Measurements from ENCODE around the gene EEIG1.
A peak's percentile ranks its signal among the peaks of the same experiment; 100 is the strongest.

Gene EEIG1

GRCh38 chr9:128007566-128008138 lies 26.9 kb upstream of the EEIG1 start:
- TF ChIP-seq, protein P1, sequence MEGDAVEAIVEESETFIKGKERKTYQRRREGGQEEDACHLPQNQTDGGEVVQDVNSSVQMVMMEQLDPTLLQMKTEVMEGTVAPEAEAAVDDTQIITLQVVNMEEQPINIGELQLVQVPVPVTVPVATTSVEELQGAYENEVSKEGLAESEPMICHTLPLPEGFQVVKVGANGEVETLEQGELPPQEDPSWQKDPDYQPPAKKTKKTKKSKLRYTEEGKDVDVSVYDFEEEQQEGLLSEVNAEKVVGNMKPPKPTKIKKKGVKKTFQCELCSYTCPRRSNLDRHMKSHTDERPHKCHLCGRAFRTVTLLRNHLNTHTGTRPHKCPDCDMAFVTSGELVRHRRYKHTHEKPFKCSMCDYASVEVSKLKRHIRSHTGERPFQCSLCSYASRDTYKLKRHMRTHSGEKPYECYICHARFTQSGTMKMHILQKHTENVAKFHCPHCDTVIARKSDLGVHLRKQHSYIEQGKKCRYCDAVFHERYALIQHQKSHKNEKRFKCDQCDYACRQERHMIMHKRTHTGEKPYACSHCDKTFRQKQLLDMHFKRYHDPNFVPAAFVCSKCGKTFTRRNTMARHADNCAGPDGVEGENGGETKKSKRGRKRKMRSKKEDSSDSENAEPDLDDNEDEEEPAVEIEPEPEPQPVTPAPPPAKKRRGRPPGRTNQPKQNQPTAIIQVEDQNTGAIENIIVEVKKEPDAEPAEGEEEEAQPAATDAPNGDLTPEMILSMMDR (IDR thresholded peaks at IDR 0.05; ENCODE audit: low read depth, low read length, missing control alignments): no peak
- H3K4me3 ChIP-seq (replicated peaks; ENCODE audit: low read depth, low read length): no peak overlapping the region
- peak; percentile 51 for DNase-seq (ENCODE audit: extremely low read depth, low read depth)

- DNase-seq (ENCODE audit: extremely low read depth, low read depth): no peak
- TF ChIP-seq, protein P1 (IDR thresholded peaks at IDR 0.05; ENCODE audit: low read depth, low read length, missing control alignments): no peak
- H3K4me3 ChIP-seq (replicated peaks; ENCODE audit: low read depth, low read length): no peak overlapping the region
These were observed 25.7 kb upstream of the EEIG1 start for GRCh38 chr9:128006332-128006996.

DNA sequence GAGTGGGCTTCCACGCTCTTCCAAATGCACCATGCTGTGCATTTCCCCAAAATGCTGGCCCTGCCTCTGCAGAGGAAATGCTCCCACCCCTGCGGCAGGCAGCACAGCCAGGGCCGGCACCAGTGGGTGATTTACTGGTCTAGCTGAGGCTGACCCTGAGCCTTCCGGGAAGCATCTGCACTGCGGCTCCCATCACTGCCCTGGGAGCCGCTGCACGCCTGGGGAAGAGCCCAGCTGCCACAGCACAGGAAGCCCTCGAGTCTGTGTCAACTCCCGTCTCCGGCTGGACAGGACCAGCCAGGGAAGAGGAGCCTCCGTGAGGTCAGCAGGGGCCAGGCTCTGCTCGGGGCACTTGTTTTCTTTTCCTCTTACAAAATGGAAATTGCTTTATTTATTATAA lies 25.1 kb upstream of the EEIG1 start:
- TF ChIP-seq, protein P1 (IDR thresholded peaks at IDR 0.05; ENCODE audit: low read depth, low read length, missing control alignments): no peak
- no peak overlapping the region for H3K4me3 ChIP-seq (replicated peaks; ENCODE audit: low read depth, low read length)
- no peak for DNase-seq (ENCODE audit: extremely low read depth, low read depth)

GRCh38 chr9:128003966-128004604 lies 23.3 kb upstream of the EEIG1 start:
- no peak for DNase-seq (ENCODE audit: extremely low read depth, low read depth)
- no peak overlapping the region for H3K4me3 ChIP-seq (replicated peaks; ENCODE audit: low read depth, low read length)
- TF ChIP-seq, protein P1 (IDR thresholded peaks at IDR 0.05; ENCODE audit: low read depth, low read length, missing control alignments): no peak

DNA sequence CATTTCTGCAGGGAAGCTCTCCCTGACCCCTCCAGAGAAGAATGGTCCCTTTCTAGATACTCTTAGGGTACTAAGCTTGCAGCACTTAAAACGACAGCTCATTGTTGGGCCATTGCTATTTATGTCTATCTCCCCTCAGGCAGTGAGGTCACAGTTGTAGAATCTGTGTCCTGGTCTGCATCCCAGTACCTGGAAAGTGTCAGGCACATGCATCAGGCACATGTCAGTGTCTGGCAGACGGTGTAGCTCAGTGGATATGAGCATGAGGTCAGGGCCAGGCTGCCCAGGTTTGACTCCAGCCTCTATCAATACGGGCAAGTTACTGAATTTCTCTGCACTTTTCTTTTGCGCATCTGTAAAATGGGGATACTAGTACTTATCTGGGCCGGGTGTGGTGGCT lies 22.2 kb upstream of the EEIG1 start:
- DNase-seq (ENCODE audit: extremely low read depth, low read depth): no peak
- TF ChIP-seq, protein P1 (IDR thresholded peaks at IDR 0.05; ENCODE audit: low read depth, low read length, missing control alignments): no peak
- no peak overlapping the region for H3K4me3 ChIP-seq (replicated peaks; ENCODE audit: low read depth, low read length)

- peak; percentile 32 for DNase-seq (ENCODE audit: extremely low read depth, low read depth)
- no peak overlapping the region for H3K4me3 ChIP-seq (replicated peaks; ENCODE audit: low read depth, low read length)
- TF ChIP-seq, protein P1 (IDR thresholded peaks at IDR 0.05; ENCODE audit: low read depth, low read length, missing control alignments): no peak
These were observed 21.1 kb upstream of the EEIG1 start for GRCh38 chr9:128001779-128002298.

Data from HFF-Myc (cell line).